HFFc6 (cell line): ENCODE results near the gene INPP4B. TPM values are rescaled to one million over a fixed set of nuclear protein-coding genes. Genes with fewer than 3 reads are reported as not detected.
A peak's percentile ranks its signal among the peaks of the same experiment; 100 is the strongest.

Source experiments
- DNase-seq: peaks from one replicate; pipeline ENCODE4 v3.0.0-alpha.2; 2018
- H3K27ac Mint-ChIP-seq: 2 replicates; pipeline ENCODE4 v1.8.0; 2020; ENCODE audit warnings: mild to moderate bottlenecking, mixed read lengths
- H3K27me3 Mint-ChIP-seq: 2 replicates; pipeline ENCODE4 v1.8.0; 2021; ENCODE audit warnings: mild to moderate bottlenecking, moderate library complexity, mixed read lengths; ENCODE audit not compliant: insufficient read depth
- H3K36me3 Mint-ChIP-seq: 2 replicates; pipeline ENCODE4 v1.8.0; 2021; ENCODE audit warnings: low read depth, mixed read lengths
- H3K4me1 Mint-ChIP-seq: 2 replicates; pipeline ENCODE4 v1.8.0; 2020; ENCODE audit warnings: low read depth, mixed read lengths
- H3K4me3 Mint-ChIP-seq: 2 replicates; pipeline ENCODE4 v1.8.0; 2020; ENCODE audit warnings: mild to moderate bottlenecking, moderate library complexity, mixed read lengths
- H3K9me3 Mint-ChIP-seq: 2 replicates; pipeline ENCODE4 v1.8.0; 2020; ENCODE audit warnings: mild to moderate bottlenecking, mixed read lengths
- CTCF ChIP-seq: fragments of 200-600 bp; sonication (generic); IDR thresholded peaks from 2 replicates; pipeline ENCODE4 v1.5.0; 2021; ENCODE audit warnings: antibody characterized with exemption, mild to moderate bottlenecking
- total RNA-seq, 6 experiments: library from RNA; stranded (reverse); fragmentation: NEBNext Ultra II Directional; extraction: Animal tissue kit (Norgen Biotek cat#: 25700); gene quantifications; 2 replicates in 1 of 6; 3 replicates in 5 of 6; pipeline ENCODE4 v1.2.3, GENCODE V29; 2021

INPP4B gene
- total RNA-seq, 6 experiments from 2014 or later: 36.1 to 48.9 (median 40.1) TPM

- H3K4me1 Mint-ChIP-seq: no peaks in the 10 kb centered on the region
These were observed 44.1 kb downstream of the INPP4B start for GRCh38 chr4:142801966-142802365.

DNA sequence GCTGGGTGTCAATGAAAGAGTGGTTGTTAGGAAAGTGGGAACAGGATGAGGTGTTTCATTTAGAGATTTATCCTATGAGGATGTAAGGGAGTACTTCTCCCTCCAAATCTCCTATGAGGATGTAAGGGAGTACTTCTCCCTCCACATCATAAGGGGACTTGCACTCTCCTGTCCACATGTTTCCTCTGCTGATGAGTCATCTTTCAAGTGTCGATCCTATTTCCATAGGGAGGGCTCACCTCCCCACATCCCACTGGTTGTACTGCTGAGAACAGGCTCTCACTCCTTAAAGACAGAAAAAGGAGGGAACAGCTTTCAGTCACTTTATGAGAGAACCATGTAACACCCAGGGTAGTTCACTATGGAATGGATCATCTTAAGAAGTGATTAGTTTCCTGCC, 65.0 kb downstream of the INPP4B start:
- H3K4me3 Mint-ChIP-seq: no peak overlapping the region

More at GRCh38 chr4:142801966-142802365, 44.1 kb downstream of the INPP4B start:
- Mint-ChIP-seq H3K9me3 (no peaks in the 10 kb centered on the region), H3K27ac (no peak overlapping the region), H3K27me3 (peaks cover 3% of the 10 kb centered on the region), H3K4me3 (no peak overlapping the region), H3K36me3 (peaks cover 7% of the 10 kb centered on the region; the same call in 1 of the 2 replicates)
- DNase-seq: no peak
- TF ChIP-seq CTCF: no peak

DNA sequence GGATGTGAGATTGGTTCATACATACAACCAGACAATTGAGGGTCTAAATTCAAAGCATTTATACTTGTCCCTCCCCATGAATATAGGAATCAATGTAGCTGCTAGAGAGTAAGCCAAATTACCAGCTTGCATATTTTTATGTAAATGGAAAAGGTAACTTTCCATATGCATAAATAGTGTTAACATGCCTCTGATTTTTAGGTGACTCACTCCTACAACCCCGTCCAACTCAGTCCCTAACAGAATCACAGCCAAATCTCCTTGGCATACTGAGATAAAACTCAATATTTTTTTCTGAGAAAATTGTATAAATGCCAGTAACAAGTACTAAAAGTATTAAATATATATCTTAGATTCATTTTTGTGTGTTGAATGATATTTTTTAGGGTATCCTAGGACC, 67.2 kb downstream of the INPP4B start:
- Mint-ChIP-seq H3K27me3 (no peaks in the 10 kb centered on the region; the same call in 1 of the 2 replicates), H3K4me1 (peaks cover 42% of the 10 kb centered on the region), H3K4me3 (peak overlapping the region; percentile 34), H3K27ac (peak overlapping the region; percentile 59), H3K36me3 (peaks cover 8% of the 10 kb centered on the region), H3K9me3 (no peaks in the 10 kb centered on the region)
- peak; percentile 21 for DNase-seq
- no peak for TF ChIP-seq CTCF

More for the DNA sequence above, 65.0 kb downstream of the INPP4B start:
- H3K9me3 Mint-ChIP-seq: no peaks in the 10 kb centered on the region
- H3K27ac Mint-ChIP-seq: no peak overlapping the region
- no peaks in the 10 kb centered on the region; the same call in 1 of the 2 replicates for H3K27me3 Mint-ChIP-seq
- H3K36me3 Mint-ChIP-seq: peaks cover 8% of the 10 kb centered on the region
- TF ChIP-seq CTCF: no peak
- DNase-seq: no peak
- H3K4me1 Mint-ChIP-seq: peaks cover 42% of the 10 kb centered on the region

DNA sequence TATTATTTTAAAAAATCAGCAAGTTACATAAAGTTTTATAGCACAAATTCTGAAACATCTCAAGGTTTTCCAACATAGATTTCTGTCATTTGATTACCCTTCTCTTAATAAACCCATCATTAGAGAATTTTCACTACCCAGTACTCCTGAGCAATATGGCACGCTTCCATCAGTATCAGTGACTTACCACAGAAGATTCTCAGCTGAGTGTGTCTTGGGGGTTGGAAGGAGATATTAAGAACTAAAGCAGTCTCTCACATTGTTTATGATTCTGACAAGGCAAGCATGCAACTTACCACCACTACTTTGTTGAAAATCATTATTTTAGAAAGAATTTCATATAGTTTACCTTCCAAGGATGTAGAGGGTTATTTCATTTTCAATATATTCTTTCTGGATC, 67.7 kb downstream of the INPP4B start:
- no peaks in the 10 kb centered on the region for H3K9me3 Mint-ChIP-seq
- DNase-seq: peak; percentile 60
- H3K27me3 Mint-ChIP-seq: no peaks in the 10 kb centered on the region; the same call in 1 of the 2 replicates
- no peak for TF ChIP-seq CTCF
- peaks cover 42% of the 10 kb centered on the region for H3K4me1 Mint-ChIP-seq
- peak overlapping the region; percentile 59 for H3K27ac Mint-ChIP-seq
- peaks cover 8% of the 10 kb centered on the region for H3K36me3 Mint-ChIP-seq
- peak overlapping the region; percentile 34 for H3K4me3 Mint-ChIP-seq

GRCh38 chr4:142777045-142777743, 68.9 kb downstream of the INPP4B start:
- H3K36me3 Mint-ChIP-seq: peaks cover 10% of the 10 kb centered on the region
- H3K4me3 Mint-ChIP-seq: no peak overlapping the region
- no peaks in the 10 kb centered on the region; the same call in 1 of the 2 replicates for H3K27me3 Mint-ChIP-seq
- H3K27ac Mint-ChIP-seq: peak overlapping the region; percentile 59
- H3K4me1 Mint-ChIP-seq: peaks cover 46% of the 10 kb centered on the region
- no peak for DNase-seq
- no peak for TF ChIP-seq CTCF
- H3K9me3 Mint-ChIP-seq: no peaks in the 10 kb centered on the region
